Endodermal cell (in vitro differentiated cells): ENCODE data around the gene CACNA2D1. TPM values are rescaled to one million over a fixed set of nuclear protein-coding genes. Genes with fewer than 3 reads are reported as not detected.

Source experiments
- DNase-seq: peaks from one replicate; pipeline ENCODE4 v3.0.0-alpha.2; 2017
- H3K27ac ChIP-seq: 2 replicates; pipeline ENCODE4 v1.5.1; 2013; ENCODE audit warnings: mild to moderate bottlenecking, low read depth, low read length, moderate library complexity
- H3K27me3 ChIP-seq: 2 replicates; pipeline ENCODE4 v1.6.1; 2013; ENCODE audit warnings: mild to moderate bottlenecking, low read length, moderate library complexity; ENCODE audit not compliant: insufficient read depth, control insufficient read depth, poor library complexity, severe bottlenecking
- H3K36me3 ChIP-seq: 2 replicates; pipeline ENCODE4 v1.7.0; 2013; ENCODE audit warnings: mild to moderate bottlenecking, low read length, moderate library complexity; ENCODE audit not compliant: control insufficient read depth, insufficient read depth
- H3K4me1 ChIP-seq: one replicate; pipeline ENCODE4 v1.7.0; 2013; ENCODE audit warnings: low read length; ENCODE audit not compliant: control insufficient read depth, insufficient read depth
- H3K4me3 ChIP-seq: 2 replicates; pipeline ENCODE4 v1.5.1; 2013; ENCODE audit warnings: mild to moderate bottlenecking, low read length, moderate library complexity
- H3K9ac ChIP-seq: 2 replicates; pipeline ENCODE4 v1.6.1; 2013; ENCODE audit warnings: mild to moderate bottlenecking, low read length, moderate library complexity; ENCODE audit not compliant: poor library complexity, severe bottlenecking; ENCODE audit errors: extremely low read depth
- H3K9me3 ChIP-seq: 2 replicates; pipeline ENCODE4 v1.6.1; 2013; ENCODE audit warnings: mild to moderate bottlenecking, low read length, moderate library complexity; ENCODE audit not compliant: control insufficient read depth
- H3K27ac Mint-ChIP-seq: 2 replicates; pipeline ENCODE4 v1.8.0; 2020; ENCODE audit warnings: mixed read lengths
- H3K27me3 Mint-ChIP-seq: 2 replicates; pipeline ENCODE4 v1.8.0; 2021; ENCODE audit warnings: mild to moderate bottlenecking, mixed read lengths; ENCODE audit not compliant: insufficient read depth
- H3K36me3 Mint-ChIP-seq: 2 replicates; pipeline ENCODE4 v1.8.0; 2020; ENCODE audit warnings: low read depth, mixed read lengths
- H3K4me1 Mint-ChIP-seq: 2 replicates; pipeline ENCODE4 v1.8.0; 2020; ENCODE audit warnings: mixed read lengths
- H3K4me3 Mint-ChIP-seq: 2 replicates; pipeline ENCODE4 v1.8.0; 2020; ENCODE audit warnings: mild to moderate bottlenecking, moderate library complexity, mixed read lengths
- H3K9me3 Mint-ChIP-seq: 2 replicates; pipeline ENCODE4 v1.8.0; 2020; ENCODE audit warnings: mild to moderate bottlenecking, mixed read lengths
- CTCF ChIP-seq: fragments of 200-600 bp; sonication (generic); conservative IDR thresholded peaks from 2 replicates; pipeline ENCODE4 v1.5.0; 2021; ENCODE audit warnings: antibody characterized with exemption, mild to moderate bottlenecking
- WGBS, 2 experiments: methylation state at CpG; one replicate each; pipeline versions ENCODE4 v1.1.5 to v1.1.7; 2013; ENCODE audit warnings: missing lambda C conversion rate in 2 of 2, mixed read lengths in 1 of 2; ENCODE audit not compliant: insufficient coverage in 1 of 2, insufficient read length in 1 of 2; 5-methylcytosine and 5-hydroxymethylcytosine counted together
- total RNA-seq, 2 donors: library from RNA; stranded (reverse); fragmentation: NEBNext Ultra II Directional in 1 of 2; extraction: Animal tissue kit (Norgen Biotek cat#: 25700) in 1 of 2; gene quantifications; 2 replicates in 1 of 2; 3 replicates in 1 of 2; pipeline ENCODE4 v1.2.1, GENCODE V29; 2021

The CACNA2D1 gene
- total RNA-seq, 2 donors from 2014 or later, result 16.9 to 26.8 TPM

GRCh38 chr7:82375129-82375528 lies 68.4 kb downstream of the CACNA2D1 start:
- Histone ChIP-seq H3K36me3 (no peaks in the 10 kb centered on the region), H3K9me3 (no peaks in the 10 kb centered on the region), H3K9ac (no peak overlapping the region), H3K4me3 (no peak overlapping the region), H3K27ac (peak overlapping the region; percentile 79), H3K4me1 (no peaks in the 10 kb centered on the region), H3K27me3 (no peaks in the 10 kb centered on the region)
- Mint-ChIP-seq H3K27me3 (no peaks in the 10 kb centered on the region), H3K36me3 (no peaks in the 10 kb centered on the region), H3K4me3 (no peak overlapping the region), H3K4me1 (peaks cover 3% of the 10 kb centered on the region), H3K27ac (no peak overlapping the region), H3K9me3 (no peaks in the 10 kb centered on the region)
- no peak for TF ChIP-seq CTCF
- DNase-seq, result no peak
- 88 to 100% methylated on average over 1 of the region's 1 CpG for WGBS, 2 experiments

- no peaks in the 10 kb centered on the region for H3K9me3 ChIP-seq
- no peak overlapping the region for H3K9ac ChIP-seq
- Mint-ChIP-seq H3K36me3 (no peaks in the 10 kb centered on the region), H3K27me3 (no peaks in the 10 kb centered on the region), H3K4me1 (peaks cover 3% of the 10 kb centered on the region), H3K4me3 (no peak overlapping the region), H3K9me3 (no peaks in the 10 kb centered on the region), H3K27ac (no peak overlapping the region)
- DNase-seq, result no peak
- TF ChIP-seq CTCF, result no peak
- peak overlapping the region; percentile 72 for H3K27ac ChIP-seq
- 20 to 74% methylated on average over 2 to 7 of the region's 7 CpGs for WGBS, 2 experiments
- H3K36me3 ChIP-seq, result no peaks in the 10 kb centered on the region
- no peaks in the 10 kb centered on the region for H3K27me3 ChIP-seq
- no peaks in the 10 kb centered on the region for H3K4me1 ChIP-seq
- no peak overlapping the region for H3K4me3 ChIP-seq
Measured at GRCh38 chr7:82373926-82374635, 69.5 kb downstream of the CACNA2D1 start.

- no peaks in the 10 kb centered on the region for H3K36me3 Mint-ChIP-seq
- Histone ChIP-seq H3K9me3 (no peaks in the 10 kb centered on the region), H3K27me3 (no peaks in the 10 kb centered on the region), H3K9ac (no peak overlapping the region), H3K27ac (no peak overlapping the region), H3K4me3 (no peak overlapping the region), H3K36me3 (no peaks in the 10 kb centered on the region), H3K4me1 (no peaks in the 10 kb centered on the region)
- no peaks in the 10 kb centered on the region for H3K27me3 Mint-ChIP-seq
- H3K4me1 Mint-ChIP-seq, result peaks cover 12% of the 10 kb centered on the region
- TF ChIP-seq CTCF, result no peak
- DNase-seq, result no peak
- WGBS, 2 experiments, result 95% methylated on average over 2 of the region's 2 CpGs; no CpG with 5 or more reads in 1 of the 2 experiments
- H3K9me3 Mint-ChIP-seq, result no peaks in the 10 kb centered on the region
- no peak overlapping the region for H3K4me3 Mint-ChIP-seq
- H3K27ac Mint-ChIP-seq, result no peak overlapping the region
Measured at GRCh38 chr7:82364671-82365070, 78.9 kb downstream of the CACNA2D1 start.
